ENCODE data around the gene OR51D1. TPM values are rescaled to one million over a fixed set of nuclear protein-coding genes. Genes with fewer than 3 reads are reported as not detected.

The OR51D1 gene
- total RNA-seq, 1 donor from 2014 or later, result not detected

DNA sequence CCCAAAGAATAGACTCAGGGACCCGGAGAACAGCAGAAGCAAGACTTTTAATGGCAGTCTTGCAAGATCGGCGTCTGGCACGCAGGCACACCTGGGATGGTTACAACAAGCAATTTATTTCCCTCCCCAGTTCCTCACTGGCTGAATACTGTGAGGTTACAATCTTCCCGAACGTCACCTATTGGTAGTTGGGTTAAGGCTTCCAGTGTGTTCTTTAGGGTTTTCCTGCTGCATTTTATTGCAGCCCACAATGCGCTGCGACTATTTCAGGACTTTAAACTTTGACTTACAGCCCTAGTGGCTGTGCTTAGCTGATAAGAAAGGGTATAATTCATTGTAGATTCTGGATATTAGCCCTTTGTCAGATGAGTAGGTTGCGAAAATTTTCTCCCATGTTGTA, 17.8 kb upstream of the OR51D1 start:
- TF ChIP-seq, protein P1, sequence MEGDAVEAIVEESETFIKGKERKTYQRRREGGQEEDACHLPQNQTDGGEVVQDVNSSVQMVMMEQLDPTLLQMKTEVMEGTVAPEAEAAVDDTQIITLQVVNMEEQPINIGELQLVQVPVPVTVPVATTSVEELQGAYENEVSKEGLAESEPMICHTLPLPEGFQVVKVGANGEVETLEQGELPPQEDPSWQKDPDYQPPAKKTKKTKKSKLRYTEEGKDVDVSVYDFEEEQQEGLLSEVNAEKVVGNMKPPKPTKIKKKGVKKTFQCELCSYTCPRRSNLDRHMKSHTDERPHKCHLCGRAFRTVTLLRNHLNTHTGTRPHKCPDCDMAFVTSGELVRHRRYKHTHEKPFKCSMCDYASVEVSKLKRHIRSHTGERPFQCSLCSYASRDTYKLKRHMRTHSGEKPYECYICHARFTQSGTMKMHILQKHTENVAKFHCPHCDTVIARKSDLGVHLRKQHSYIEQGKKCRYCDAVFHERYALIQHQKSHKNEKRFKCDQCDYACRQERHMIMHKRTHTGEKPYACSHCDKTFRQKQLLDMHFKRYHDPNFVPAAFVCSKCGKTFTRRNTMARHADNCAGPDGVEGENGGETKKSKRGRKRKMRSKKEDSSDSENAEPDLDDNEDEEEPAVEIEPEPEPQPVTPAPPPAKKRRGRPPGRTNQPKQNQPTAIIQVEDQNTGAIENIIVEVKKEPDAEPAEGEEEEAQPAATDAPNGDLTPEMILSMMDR (conservative IDR thresholded peaks at IDR 0.05), result no peak
- Mint-ChIP-seq H3K27ac (no peak overlapping the region), H3K4me3 (no peak overlapping the region), H3K27me3 (peaks cover 16% of the 10 kb centered on the region), H3K9me3 (no peaks in the 10 kb centered on the region), H3K4me1 (ENCODE audit: unreplicated experiment) (no peaks in the 10 kb centered on the region), H3K36me3 (no peaks in the 10 kb centered on the region)
- no peak for DNase-seq (ENCODE audit: extremely low spot score, unreplicated experiment)

DNA sequence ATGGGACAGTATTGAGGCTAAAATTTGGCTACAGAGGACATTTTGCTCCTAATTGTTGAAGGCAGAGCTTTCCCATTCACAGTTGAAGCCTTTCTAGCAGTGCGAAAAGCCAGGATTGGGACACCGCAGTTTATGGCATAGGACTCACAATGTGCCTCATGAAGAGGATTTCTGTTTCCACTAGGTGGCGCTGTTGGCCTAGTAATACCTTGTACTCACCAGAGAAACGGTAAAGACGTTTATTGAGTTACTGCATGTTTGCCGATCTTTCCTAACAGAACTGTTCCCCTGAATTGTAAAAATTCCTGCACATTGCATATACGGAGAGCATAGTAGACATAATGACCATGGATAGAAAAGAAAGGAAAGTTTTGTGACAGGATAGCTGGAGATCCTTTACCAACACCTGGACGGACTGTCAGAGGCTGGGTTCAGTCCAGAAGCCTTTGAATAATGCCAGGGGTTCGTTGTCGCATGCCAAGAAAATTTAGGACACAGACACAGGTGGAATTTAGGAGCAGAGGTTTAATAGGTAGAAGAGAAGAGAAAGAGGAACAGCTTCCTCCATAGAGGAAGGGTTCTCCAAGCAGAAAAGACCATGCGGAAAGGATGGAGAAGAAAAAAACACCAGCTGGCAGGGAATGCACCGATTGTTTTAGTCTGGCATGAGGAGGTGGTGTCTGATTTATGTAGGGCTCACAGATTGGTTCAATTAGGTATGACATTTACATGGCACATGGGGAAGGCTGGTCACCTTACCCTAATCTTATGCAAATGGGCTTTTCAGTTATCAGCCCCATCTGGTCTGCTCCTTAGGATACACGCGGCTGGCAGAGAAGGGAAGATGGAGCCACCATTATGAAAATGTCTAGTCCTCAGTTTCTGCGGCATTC, 10.8 kb upstream of the OR51D1 start:
- TF ChIP-seq, protein P1 (conservative IDR thresholded peaks at IDR 0.05), result peak; percentile 86
- peaks cover 12% of the 10 kb centered on the region for H3K27me3 Mint-ChIP-seq
- H3K9me3 Mint-ChIP-seq, result peaks cover 5% of the 10 kb centered on the region
- no peaks in the 10 kb centered on the region for H3K4me1 Mint-ChIP-seq (ENCODE audit: unreplicated experiment)
- no peak overlapping the region for H3K4me3 Mint-ChIP-seq
- no peaks in the 10 kb centered on the region for H3K36me3 Mint-ChIP-seq
- H3K27ac Mint-ChIP-seq, result no peak overlapping the region
- no peak for DNase-seq (ENCODE audit: extremely low spot score, unreplicated experiment)

GRCh38 chr11:4636136-4636535, 1.1 kb upstream of the OR51D1 start:
- Mint-ChIP-seq H3K36me3 (no peaks in the 10 kb centered on the region), H3K27ac (no peak overlapping the region), H3K4me1 (ENCODE audit: unreplicated experiment) (no peaks in the 10 kb centered on the region), H3K27me3 (peaks cover 5% of the 10 kb centered on the region), H3K4me3 (no peak overlapping the region), H3K9me3 (no peaks in the 10 kb centered on the region)
- DNase-seq (ENCODE audit: extremely low spot score, unreplicated experiment), result no peak
- TF ChIP-seq, protein P1 (conservative IDR thresholded peaks at IDR 0.05), result no peak

DNA sequence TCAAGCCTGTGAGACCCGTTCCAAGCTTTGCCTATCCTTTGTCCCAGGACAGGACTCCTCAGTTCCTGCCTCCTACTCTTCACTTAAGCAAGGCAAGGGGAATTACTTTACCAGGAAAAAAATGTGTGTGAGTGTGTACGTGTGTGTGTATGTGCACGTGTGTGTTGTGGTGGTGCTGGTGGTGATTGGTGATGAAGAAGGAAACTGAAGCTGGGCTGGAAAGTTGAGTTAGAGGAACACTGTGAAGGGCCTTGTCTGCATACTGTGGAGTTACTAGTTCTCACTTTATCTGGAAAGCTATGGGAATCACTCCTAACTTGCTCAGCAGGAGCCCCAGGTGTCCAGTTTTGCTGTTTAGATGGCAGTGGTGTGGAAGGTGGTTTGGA, 378 bp downstream of the OR51D1 start:
- H3K36me3 Mint-ChIP-seq, result no peaks in the 10 kb centered on the region
- H3K9me3 Mint-ChIP-seq, result no peaks in the 10 kb centered on the region
- TF ChIP-seq, protein P1 (conservative IDR thresholded peaks at IDR 0.05), result no peak
- H3K27ac Mint-ChIP-seq, result no peak overlapping the region
- DNase-seq (ENCODE audit: extremely low spot score, unreplicated experiment), result no peak
- H3K4me3 Mint-ChIP-seq, result no peak overlapping the region
- no peaks in the 10 kb centered on the region for H3K4me1 Mint-ChIP-seq (ENCODE audit: unreplicated experiment)
- peaks cover 5% of the 10 kb centered on the region for H3K27me3 Mint-ChIP-seq

DNA sequence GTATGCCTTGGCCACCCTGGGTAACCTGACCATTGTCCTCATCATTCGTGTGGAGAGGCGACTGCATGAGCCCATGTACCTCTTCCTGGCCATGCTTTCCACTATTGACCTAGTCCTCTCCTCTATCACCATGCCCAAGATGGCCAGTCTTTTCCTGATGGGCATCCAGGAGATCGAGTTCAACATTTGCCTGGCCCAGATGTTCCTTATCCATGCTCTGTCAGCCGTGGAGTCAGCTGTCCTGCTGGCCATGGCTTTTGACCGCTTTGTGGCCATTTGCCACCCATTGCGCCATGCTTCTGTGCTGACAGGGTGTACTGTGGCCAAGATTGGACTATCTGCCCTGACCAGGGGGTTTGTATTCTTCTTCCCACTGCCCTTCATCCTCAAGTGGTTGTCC, 2.7 kb downstream of the OR51D1 start:
- H3K4me3 Mint-ChIP-seq, result no peak overlapping the region
- DNase-seq (ENCODE audit: extremely low spot score, unreplicated experiment), result no peak
- no peak overlapping the region for H3K27ac Mint-ChIP-seq
- no peaks in the 10 kb centered on the region for H3K36me3 Mint-ChIP-seq
- TF ChIP-seq, protein P1 (conservative IDR thresholded peaks at IDR 0.05), result no peak
- H3K4me1 Mint-ChIP-seq (ENCODE audit: unreplicated experiment), result no peaks in the 10 kb centered on the region
- peaks cover 5% of the 10 kb centered on the region for H3K27me3 Mint-ChIP-seq
- no peaks in the 10 kb centered on the region for H3K9me3 Mint-ChIP-seq

Measured in type B pancreatic cell (in vitro differentiated cells).